ACHN (cell line): ENCODE results near the gene KCMF1.

Source experiments
- DNase-seq: peaks from one replicate; pipeline ENCODE4 v3.0.0-alpha.2; 2015
- in situ Hi-C: cut with HindIII; loops from 2 replicates; pipeline ENCODE4 v1.10.0; 2017; ENCODE audit warnings: low sequenced_read_pairs, low pct_ligation_motif_present, low pct_unique_long_range_greater_than_20kb

Gene KCMF1

GRCh38 chr2:85011747-85012146, 40.8 kb downstream of the KCMF1 start:
- in situ Hi-C loops: no loop called here
- DNase-seq: no peak

- in situ Hi-C loops: no loop called here
- DNase-seq: no peak
Measured at GRCh38 chr2:85012431-85012830, 41.5 kb downstream of the KCMF1 start.

DNA sequence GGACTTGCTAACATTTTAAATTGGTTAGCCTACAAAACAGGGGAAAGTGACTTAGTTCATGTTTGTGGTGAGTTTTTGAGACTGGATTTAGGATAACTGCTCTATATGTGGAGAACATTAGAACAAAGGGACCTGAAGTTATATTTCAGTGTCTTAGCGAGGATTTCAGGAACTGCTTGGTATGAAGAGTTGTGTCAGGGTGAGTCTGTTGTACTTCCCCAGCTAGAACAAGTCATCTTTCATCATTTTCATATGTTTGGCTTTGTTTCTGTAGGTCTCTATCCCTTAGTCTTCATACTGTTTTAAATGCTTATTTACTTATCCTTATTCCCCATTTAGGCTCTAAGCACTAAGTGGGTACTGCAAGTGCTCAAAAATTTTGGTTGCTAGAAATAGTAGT, 41.9 kb downstream of the KCMF1 start:
- in situ Hi-C loops: no loop called here
- no peak for DNase-seq

- DNase-seq: no peak
- in situ Hi-C loops: no loop called here
Measured at GRCh38 chr2:85015653-85016360, 44.8 kb downstream of the KCMF1 start.

- DNase-seq: no peak
Measured at GRCh38 chr2:85016446-85016845, 45.5 kb downstream of the KCMF1 start.

GRCh38 chr2:85017411-85018048, 46.6 kb downstream of the KCMF1 start:
- in situ Hi-C loops: no loop called here
- peak; percentile 41 for DNase-seq

More at GRCh38 chr2:85016446-85016845, 45.5 kb downstream of the KCMF1 start:
- in situ Hi-C loops: no loop called here

- DNase-seq: no peak
- in situ Hi-C loops: no loop called here
Measured at GRCh38 chr2:85018049-85018447, 47.1 kb downstream of the KCMF1 start.

DNA sequence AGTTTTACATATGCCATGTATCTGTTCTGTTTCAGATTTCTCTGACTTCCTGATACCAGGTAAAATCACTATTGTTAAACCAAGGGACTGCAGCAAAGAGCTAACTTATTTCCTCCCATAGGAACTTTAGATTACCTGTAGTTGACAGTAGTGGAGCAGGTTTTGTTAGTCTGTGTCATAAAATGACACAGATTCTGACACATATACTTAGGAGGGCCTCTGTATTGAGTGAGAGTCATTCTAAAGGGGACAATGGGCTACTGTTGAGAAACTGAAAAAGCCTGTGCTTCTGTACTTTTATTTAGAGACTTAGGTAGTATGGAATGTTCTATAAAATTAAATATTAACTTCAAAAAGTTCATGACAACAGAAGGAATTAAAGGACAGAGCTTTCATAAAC, 48.2 kb downstream of the KCMF1 start:
- in situ Hi-C loops: no loop called here
- peak; percentile 19 for DNase-seq

DNA sequence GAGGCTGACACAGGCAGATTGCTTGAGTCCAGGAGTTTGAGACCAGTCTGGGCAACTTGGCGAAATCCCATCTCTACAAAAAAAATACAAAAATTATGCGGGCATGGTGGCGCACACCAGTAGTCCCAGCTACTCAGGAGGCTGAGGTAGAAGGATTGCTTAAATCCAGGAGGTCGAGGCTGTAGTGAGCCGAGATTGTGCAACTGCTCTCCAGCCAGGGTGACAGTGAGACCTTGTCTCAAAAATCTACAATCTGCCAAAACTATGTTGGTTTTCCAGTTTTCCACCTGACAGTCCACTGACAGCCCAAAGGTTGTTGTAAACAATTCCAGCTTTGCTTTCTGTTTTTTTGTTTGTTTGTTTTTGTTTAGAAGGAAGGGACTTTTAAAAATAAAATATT, 51.3 kb downstream of the KCMF1 start:
- DNase-seq: no peak
- in situ Hi-C loops: no loop called here

DNA sequence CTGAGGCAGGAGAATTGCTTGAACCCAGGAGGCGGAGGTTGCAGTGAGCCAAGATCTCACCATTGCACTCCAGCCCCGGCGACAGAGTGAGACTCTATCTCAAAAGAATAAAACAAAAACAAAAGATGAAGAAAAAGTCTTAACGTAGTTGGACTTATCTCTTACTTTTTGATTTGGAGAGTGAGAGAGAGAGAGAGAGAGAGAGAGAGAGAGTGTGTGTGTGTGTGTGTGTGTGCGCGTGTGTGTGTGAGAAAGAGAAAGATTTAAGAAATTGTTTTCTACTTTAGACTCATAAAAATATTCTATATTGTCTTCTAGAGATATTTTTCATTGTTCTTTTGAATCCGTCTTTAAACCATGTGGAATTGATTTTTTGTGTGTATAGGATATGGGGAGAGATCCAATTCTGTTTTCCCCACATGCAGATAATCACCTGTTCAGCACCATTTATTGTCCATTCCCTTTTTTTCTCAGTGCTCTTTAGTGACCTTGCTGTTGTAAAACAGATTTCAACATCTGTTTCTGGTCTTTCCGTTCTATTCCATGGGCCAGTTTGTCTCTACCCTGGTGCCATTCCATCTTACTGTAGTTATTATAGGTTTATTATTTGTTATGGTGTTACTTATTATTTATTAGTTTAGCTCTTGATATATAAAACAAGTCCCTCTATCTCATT, 53.5 kb downstream of the KCMF1 start:
- DNase-seq: no peak
- in situ Hi-C loops: no loop called here

- DNase-seq: no peak
- in situ Hi-C loops: no loop called here
Measured at GRCh38 chr2:85032621-85033020, 61.7 kb downstream of the KCMF1 start.

GRCh38 chr2:85033388-85033787, 62.4 kb downstream of the KCMF1 start:
- no peak for DNase-seq
- in situ Hi-C loops: no loop called here

DNA sequence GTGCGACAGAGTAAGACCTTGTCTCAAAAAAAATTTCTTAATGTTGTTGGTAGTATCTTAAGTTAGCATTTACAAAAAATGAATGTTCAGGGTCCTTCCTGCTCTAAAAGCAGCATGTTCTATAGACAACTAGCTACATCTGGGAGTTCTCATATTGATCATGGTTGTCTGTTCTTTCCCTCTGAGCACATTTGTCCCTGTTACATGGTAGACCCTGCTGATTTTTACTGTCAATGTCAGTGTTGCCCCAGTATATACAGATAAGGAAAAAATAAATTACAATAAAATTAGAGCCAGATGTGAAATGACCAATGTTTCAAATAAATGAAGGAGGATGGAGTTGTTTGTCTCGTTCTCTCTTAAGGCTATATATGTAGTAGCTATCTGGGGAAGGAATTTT, 63.2 kb downstream of the KCMF1 start:
- in situ Hi-C loops: no loop called here
- DNase-seq: no peak

DNA sequence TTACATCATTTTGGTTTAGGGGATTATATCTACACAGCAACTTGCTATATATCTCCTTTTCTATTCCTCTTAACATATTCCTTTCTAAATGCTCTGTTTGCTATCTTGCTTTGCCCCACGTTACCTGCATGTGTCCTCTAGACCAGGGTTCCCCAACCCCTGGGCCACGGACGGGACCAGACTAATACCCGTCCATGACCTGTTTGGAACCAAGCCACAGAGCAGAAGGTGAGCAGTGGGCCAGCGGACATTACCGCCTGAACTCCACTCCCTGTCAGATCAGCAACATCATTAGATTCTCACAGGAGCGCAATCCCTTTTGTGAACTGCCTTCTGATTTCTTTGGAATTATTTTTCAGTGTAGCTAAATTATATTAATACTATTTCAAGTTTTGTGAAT, 66.7 kb downstream of the KCMF1 start:
- no peak for DNase-seq
- in situ Hi-C loops: no loop called here

DNA sequence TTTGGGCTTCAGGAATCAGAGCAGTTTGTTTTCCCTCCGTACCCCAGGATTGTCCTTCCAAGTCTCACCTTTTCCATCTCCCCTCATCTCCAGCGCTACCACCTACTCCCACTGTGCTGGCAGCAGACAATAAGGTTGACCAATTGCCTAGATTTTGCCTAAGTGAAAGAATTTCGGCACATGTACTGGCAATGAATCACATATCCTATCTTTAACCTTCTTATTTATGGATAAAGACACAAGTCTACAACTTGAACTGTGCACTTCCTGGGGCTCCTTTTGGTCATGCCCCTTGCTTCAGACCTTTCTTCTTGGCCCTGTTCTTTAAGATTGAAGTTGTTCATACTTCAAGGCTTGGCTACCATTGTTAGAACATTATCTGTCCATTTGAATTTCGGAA, 71.4 kb downstream of the KCMF1 start:
- in situ Hi-C loops: no loop called here
- DNase-seq: no peak

DNA sequence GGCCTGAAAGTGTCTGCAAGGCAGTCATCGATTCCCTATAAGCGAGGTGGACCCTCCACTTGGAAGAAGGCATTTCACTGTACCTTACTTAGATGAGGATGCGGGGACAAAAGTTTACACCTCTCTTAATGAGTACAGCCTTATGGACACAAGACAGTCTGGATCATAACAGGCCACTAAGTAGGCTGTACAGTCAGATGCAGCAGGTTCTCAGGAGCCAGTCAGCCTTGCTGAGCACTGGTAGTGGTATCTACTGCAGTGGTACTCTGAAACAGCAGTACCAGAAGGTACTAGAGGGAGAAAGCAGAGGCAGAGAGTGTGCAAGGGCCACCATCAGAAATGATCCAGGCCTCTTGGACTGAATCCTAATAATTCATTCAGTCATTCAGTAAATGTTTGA, 77.6 kb downstream of the KCMF1 start:
- in situ Hi-C loops: no loop called here
- no peak for DNase-seq

DNA sequence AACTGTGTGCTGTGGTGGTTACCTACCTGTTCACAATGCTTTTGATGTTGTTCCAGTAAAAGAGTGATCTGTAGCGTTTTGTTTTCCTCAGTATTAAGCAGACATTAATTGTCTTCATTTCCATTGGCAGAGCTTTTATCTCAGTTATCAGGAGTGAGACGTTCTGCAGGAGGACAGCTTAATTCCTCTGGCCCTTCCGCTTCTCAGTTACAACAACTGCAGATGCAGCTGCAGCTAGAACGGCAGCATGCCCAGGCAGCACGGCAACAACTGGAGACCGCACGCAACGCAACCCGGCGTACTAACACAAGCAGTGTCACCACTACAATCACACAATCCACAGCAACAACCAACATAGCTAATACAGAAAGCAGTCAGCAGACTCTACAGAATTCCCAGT, 78.3 kb downstream of the KCMF1 start:
- DNase-seq: no peak
- in situ Hi-C loops: no loop called here

DNA sequence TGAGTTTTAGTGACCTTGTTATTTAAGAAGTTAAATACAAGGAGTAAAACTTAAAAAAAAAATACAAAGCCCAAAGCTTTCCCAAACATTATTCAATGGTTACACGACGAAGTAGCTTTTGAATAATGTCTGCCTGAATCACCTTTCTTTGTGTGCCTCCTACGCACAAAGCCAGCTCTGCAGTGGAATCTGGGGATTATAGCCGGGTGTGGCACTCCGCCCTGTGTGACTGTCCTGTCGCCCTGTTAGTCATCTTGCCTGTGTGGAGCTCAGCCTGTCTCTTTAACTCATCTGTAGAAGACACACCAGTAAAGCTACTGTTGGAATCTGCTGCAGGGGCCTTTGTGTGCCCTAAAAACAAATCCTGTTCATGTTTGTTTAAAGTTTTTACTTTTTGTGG, 82.8 kb downstream of the KCMF1 start:
- DNase-seq: no peak
- in situ Hi-C loops: no loop called here

GRCh38 chr2:85057226-85057962, 86.4 kb downstream of the KCMF1 start:
- no peak for DNase-seq
- in situ Hi-C loops: no loop called here
